NCI-H1436 treated with DMSO at 0.1 percent for 48 hours (cell line): ENCODE data around the gene ACTL6B.
A peak's percentile ranks its signal among the peaks of the same experiment; 100 is the strongest.
"Not testable (repeated sequence)": the region's sequence is repeated elsewhere in the genome, so short reads cannot be mapped to it uniquely, and the experiment has no call there.

ENCODE experiments used
- DNase-seq: peaks from one replicate; lab custom pipeline; 2025; lab: John Stamatoyannopoulos, UW

Gene ACTL6B

GRCh38 chr7:100655908-100656674, at the start of gene ACTL6B:
Gene ACTL6B, minus strand, starts transcription at chr7:100656448. Its CDS starts 94 bp downstream, at chr7:100656354.
- peak; percentile 43 for DNase-seq

DNA sequence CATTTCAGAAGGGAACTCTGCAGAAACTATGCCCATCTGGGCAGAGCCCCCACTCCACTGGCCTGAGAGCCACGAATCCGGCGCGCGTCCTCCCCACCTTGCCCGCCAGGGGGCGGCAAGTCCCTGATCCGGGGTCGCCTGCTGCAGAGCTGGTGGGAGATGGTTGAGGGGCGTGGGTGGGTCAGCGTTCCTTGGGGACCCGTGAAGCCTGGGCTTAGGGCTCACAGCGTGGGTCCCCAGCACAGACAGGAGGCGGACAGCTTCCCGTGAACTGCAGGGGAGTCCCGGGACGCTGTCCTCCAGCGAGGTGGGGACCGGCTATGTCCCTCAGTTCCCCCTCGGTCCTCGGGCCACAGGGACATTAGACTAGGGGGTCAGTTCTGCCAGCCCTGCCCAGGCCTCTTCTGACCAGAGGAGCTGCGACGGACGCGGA, 49.1 kb upstream of the ACTL6B start:
- DNase-seq, result no peak

DNA sequence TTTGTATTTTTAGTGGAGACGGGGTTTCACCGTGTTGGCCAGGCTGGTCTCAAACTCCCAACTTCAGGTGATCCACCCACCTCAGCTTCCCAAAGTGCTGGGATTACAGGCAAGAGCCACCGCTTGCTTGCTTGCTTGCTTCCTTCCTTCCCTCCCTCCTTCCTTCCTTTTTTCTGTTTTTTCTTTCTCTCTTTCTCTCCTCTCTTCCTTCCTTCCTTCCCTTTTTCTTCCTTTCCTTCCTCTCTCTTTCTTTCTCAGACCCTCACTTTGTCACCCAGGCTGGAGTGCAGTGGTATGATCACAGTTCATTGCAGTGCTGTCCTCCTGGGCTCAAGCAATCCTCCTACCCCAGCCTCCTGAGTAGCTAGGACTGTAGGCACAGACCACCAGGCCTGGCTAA, 44.8 kb upstream of the ACTL6B start:
- not testable (repeated sequence) for DNase-seq

DNA sequence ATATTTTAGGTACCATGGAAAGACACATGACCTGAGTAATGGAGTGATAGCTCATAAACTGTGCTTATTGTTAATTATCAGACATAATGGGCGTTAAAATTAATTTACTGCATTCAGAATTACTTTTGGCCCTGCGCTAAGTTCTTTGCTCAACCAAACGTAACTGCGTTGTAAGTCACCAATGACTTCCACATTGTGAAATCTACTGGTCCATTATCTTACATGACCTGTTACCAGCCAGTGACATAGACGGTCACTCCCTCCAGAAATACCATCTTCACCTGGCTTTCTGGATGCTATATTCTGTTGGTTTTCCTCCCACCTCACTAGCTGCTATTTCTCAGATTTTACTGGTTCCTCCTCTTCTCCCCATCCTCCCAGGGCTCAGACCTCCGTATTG, 42.8 kb upstream of the ACTL6B start:
- DNase-seq, result no peak

GRCh38 chr7:100696123-100696521, 39.9 kb upstream of the ACTL6B start:
- no peak for DNase-seq

- DNase-seq, result no peak
Measured at GRCh38 chr7:100694098-100694745, 38.0 kb upstream of the ACTL6B start, which contains the start of gene GIGYF1. Gene GIGYF1, minus strand, starts transcription at chr7:100694250. Its CDS starts 6,012 bp downstream, at chr7:100688238.

GRCh38 chr7:100693312-100694097, 37.3 kb upstream of the ACTL6B start:
- no peak for DNase-seq

DNA sequence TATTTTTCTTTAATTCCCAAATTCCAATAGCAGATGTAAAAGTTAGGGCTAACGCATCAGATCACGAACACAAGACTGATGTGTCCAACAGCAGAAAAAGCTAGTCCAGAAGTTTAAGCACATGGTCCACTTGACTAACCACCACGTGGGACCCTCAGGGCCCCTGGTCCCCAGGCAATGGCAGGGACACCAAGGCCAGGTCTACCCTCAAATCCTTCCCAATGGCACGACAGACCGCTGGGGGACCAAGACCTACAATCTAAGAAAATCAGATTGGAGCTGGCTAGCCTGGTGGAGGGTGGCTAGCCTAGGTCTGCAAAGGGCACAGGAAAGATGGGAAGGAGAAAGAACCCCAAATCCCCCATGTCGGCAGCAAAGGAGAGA, 36.3 kb upstream of the ACTL6B start:
- no peak for DNase-seq

DNA sequence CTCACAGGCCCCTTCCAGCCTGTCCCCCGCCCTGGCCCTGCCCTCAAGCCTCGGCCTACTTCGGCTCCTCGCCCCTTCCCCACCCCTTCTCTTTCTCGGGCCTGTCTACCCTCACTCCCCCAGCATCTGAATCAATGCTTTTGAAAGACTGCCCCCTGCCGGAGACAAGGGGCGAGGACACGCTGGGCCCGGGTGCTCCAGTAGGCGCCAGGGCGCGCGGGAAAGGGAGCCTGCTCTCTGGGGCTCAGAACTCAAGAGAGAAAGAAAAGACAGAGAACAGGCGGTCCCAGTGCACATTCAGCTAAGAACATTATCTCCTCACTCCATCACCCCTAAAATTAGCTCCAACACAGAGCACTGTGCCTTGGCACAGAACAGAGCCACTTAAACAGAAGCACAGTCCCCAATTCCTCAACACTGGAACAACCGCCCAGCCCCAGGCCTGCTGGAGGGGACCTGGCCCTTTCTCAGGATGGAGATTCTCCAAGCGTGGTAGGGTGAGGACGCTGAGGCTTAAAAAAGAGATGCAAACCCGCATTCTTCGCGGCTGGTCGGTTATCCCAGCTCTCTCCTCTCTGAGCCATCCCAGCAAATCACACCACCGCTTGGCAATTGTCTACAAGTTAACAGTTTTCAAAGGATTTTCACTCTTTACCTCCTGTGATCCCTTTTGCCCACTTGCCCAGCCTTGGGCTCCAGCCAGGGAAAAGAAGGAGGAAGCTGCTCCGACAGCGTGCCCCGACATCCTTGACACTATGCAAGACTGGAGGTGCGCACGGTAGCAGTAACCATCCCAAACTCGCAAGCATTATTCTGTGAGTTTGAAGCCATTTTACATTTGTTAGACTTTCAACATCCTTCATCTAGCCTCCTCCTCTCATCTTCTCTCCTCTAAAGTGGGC, 35.7 kb upstream of the ACTL6B start:
- DNase-seq, result no peak

DNA sequence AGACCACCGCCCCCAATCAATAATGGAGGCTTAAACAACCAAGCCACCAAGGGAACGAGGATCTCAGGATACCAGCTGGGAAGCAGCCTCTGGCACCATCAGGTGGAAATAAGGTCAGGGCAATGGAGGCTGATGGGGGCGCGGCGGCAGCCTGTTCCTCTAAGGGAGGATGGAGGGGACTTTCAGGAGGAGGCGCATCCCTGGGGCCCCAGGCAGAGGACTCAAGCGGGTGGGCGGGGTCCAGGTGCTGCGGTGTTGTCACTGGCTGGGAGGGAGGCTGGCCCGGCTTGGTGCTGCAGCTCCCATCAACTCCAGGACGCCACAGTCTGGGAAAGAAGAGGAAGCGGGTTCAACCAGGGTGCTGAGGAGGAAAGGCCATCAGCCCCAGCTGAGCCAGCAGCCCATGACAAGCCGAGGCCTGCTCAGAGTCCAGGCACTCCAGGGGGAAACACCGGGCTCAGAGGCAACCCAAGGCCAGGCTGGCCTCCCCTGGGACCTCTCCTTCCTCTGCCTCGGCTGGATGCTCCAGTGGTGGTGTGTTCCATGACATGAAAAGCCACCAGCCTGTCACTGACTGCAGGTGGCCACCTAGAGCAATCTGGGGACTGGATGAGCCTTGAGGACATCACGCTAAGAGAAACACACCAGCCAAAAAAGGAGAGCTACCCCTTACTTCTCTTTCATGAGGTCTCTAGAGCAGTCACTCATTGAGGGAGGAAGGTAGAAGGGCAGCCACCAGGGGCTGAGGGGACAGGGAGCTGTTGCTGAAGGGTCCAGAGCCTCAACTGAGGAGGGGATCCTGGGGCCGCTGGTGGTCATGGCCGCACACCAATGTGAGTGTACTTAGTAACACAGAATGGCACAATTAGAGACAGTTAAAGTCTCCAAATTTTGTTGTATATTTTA, 33.2 kb upstream of the ACTL6B start:
- no peak for DNase-seq

DNA sequence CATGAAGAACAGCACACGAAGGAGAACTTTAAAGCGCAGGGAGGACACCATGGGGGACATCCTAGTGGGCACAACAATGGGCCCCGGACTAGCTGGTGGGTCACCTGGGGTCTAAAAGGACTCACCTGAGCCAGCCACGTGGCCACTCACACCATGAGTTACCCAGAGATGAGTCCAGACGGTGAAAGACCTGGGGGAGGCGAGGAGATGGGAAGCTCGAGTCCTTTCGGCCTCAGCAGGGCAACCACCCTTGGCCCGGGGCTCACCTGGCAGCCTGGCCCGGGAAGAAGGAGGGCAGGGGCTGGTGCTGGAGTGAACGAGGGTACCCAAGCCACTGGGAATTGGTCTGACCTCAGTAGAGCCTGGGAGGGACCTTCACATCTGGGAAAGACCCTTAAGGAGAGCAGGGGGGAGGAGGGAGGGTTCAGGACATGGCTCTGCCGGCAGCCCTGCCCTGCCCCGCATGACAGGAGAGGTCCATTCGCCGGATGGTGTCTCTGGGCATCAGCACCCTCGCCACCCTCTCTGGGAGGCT, 32.1 kb upstream of the ACTL6B start:
- DNase-seq, result no peak

- DNase-seq, result no peak
Measured at GRCh38 chr7:100687751-100688300, 31.6 kb upstream of the ACTL6B start.

DNA sequence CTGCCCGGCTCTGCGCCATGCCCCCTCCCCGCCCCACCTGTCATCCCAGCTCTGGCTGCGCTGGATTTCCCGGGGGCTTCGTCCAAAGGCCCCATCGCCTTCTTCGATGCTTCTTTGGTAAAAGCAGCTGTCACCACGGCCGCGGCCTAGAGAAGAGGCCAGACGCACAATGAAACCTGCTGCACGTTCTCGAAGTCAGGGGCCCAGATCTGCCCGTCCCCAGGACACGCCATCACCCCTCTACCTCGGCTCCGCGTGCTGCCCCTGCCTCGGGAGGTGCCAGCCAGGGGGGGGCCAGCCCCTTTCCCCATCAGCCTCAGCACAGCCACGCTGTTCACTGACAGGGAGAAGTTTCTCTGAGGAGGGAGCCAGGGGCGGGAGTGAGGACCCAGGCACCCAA, 31.0 kb upstream of the ACTL6B start:
- DNase-seq, result no peak

DNA sequence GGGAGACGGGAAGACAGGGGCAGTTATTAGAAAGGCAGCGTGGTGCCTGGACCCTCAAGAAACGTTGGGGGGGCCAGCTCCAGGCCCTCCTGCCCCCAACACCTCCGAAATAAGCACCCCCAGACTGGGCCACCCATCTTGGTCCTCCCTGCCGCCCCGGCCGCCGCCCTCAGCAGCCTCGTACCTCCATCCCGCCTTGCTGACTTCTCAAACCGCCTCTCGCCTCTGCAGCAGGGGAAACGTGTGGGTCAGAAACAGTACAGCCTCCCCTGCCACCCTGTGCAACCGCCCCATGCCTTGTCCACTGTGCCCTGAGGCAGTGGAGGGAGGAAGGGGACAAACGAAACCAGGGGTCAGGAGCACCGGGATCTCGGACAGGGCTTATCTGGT, 30.6 kb upstream of the ACTL6B start:
- DNase-seq, result no peak

GRCh38 chr7:100686201-100686821, 30.1 kb upstream of the ACTL6B start:
- DNase-seq, result no peak

- DNase-seq, result no peak
Measured at GRCh38 chr7:100685631-100686145, 29.4 kb upstream of the ACTL6B start.

DNA sequence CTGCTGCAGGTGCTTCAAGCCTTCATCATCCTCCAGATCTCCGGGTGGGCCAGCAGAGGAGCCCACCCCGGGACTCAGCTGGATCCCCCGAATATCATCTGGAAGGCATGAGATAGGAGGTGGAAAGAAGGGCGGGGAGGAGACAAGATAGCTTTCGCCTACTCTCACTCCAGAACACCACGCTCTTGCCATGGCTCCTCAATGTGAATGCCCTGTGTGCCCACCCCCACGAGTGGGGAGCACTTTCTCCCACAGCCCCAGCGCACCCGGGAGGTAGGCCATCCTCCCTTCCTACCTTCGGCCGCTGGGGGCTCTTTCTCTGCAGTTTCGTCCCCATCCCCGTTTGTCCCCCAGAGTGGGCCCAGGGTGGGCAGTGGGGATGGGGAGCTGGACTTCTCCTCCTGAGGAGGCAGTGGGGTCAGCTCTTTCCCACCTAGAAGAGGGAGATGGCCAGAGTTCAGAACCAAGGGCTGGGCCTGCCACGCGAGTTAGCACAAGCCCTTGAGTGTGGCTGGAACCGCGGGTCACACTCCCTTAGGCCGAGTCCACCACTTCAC, 28.9 kb upstream of the ACTL6B start:
- DNase-seq, result no peak

DNA sequence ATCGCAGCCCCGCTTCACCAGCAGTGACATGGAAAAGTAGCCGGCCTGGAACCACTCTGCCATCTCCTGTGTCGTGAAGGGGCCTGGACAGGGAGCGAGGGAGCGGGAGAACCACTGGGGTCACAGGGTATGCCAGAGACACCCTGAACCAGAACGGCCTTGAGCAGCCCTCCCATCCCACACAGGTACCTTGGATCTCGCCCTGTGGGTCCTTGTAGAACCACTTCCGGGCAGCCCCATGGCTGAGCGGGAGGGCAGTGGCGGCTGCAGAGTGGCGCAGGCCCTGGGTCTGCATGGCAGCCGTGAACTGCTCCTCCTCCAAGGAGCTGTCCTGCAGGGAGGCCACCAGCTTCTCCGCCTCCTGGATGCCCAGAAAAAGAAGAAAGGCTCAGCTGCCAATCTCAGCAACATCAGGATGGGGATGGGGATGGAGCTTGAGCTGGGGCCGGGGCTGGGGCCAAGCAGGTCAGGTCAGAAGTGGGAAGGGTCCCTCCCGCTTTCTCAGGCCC, 28.3 kb upstream of the ACTL6B start:
- DNase-seq, result no peak
